ENCODE results near the gene FLYWCH2.
"Not testable (repeated sequence)": the region's sequence is repeated elsewhere in the genome, so short reads cannot be mapped to it uniquely, and the experiment has no call there.

Gene FLYWCH2

DNA sequence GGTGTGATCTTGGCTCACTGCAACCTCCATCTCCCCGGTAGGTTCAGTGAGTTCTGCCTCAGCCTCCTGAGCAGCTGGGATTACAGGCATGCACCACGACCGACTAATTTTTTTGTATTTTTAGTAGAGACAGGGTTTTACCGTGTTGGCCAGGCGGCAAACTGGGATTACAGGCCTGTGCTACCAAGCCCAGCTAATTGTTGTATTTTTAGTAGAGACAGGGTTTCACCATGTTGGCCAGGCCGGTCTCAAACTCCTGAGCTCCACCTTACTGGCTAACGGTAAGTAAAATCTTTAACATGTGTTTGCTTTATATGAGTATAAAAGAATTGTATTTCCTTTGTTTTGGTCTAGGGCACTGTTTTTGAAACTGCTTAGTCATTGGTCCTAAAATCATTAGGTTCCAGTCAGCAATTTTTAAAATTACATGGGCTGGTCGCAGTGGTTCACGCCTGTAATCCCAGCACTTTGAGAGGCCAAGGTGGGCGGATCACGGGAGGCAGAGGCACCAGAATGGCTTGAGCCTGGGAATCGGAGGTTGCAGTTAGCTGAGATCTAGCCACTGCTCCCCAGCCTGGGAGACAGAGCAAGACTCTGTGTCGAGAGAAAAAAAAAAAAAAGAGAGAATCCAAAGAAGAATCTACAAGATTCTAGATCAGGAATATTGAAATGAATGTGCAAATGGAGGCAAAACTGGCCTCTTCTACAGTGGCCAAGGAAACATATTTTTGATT lies 32.3 kb downstream of the FLYWCH2 start:
- no peak for DNase-seq

DNA sequence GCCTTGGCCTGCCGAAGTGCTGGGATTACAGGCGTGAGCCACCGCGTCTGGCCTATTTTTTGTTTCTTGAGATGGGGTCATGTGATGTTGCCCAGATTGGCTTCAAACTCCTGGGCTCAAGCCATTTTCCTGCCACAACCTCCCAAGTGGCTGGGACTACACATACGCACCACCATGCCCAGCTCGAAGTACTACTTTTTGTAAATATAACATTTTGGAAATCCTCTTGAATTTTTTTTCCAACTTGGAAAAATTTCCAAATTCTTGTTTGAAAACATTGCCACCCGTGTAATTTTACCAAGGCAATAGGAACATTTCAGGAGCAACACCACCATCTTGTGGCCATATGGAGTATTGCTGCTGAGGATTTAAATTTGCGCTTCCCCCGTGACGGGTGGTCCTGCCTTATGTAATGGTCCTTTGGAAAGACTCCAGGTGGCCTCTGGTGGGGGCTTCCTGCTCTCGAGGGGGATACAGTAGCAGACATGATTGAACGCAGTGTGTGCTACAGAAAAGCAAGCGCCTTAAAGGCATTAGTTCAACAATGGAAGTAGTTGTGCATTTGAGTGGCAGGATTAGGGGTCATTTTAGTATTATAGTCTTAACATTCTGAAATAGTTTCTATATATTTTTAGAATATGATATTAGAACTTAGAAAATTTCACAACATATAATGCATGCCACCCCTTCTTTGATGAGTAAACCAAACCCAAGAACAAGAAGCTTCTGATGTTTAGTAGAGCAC lies 36.7 kb downstream of the FLYWCH2 start:
- DNase-seq, result peak; percentile 79

DNA sequence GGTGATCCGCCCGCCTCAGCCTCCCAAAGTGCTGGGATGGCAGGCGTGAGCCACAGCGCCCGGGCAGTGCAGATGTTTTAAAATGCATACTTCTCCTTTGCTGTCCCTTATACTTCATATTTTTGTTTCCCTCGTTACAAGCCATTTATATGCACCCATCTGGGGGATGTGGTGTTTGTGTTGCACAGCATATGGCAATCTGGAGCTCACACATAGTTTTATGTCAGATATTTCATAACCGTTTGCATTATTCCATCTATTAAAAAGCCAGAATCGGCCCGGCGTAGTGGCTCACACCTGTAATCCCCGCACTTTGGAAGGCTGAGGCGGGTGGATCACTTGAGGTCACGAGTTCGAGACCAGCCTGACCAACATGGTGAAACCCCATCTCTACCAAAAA lies 40.5 kb downstream of the FLYWCH2 start:
- no peak for DNase-seq

DNA sequence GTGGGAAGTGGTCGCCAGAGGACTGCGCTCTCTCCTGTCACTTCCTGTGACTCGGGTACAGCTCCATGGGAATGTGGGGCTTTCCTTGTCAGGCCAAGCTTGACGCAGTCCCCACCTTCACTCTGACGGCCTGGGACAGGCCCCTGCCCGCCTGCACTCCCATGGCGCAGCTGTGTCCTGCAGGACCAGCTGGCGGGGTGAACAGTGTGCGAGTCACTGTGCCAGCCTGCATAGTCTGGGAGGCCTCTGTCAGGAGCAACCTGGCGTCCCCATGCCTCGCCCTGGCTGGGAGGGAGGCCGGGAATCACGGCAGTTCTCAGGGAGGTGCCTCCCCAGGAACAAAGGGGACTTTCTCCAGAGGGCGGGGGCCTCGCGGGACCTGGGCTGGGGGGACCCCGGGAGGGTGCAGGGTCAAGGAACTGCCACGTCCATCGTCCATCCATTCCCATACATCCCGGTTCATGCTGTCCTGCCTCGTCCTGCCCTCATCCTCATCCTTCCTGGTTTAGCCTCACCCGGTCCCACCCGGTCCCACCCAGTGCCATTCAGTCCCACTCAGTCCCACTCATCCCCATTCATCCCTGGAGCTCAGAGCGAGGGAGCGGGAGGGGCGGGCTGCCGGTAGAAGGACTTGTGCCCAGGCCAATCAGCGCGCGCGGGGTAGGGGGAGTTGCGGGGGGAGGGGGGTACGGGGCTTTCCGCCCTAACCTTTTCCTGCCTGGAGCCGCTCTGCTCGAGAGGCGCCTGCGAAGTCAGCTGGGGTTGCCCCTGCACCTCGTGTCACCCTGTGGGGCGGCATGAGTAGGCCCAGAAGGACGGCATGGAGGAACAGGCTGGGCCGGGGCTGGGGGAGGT lies 42.1 kb downstream of the FLYWCH2 start:
- DNase-seq, result no peak

DNA sequence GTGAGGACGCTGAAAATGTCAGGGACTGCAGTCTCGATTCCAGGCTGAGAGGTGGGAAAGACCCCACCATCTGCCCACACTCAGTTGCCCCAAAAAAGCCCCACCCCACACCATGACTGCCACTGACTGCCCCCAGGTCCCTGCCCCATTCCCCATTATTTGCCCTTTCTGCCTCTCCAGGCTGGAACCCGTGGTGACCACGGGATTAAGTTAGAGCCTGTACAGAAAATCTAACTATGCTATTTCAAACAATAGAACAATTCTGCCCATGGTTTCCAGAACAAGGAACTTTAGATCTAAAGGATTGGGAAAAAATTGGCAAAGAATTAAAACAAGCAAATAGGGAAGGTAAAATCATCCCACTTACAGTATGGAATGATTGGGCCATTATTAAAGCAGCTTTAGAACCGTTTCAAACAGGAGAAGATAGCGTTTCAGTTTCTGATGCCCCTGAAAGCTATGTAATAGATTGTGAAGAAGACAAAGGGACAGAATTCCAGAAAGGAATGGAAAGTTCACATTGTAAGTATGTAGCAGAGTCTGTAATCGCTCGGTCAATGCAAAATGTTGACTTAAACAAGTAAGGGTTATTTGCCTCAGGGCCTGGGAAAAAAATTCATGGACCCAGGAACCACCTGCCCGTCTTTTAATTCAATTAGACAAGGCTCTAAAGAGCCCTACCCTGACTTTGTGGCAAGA lies 43.1 kb downstream of the FLYWCH2 start:
- DNase-seq, result no peak

DNA sequence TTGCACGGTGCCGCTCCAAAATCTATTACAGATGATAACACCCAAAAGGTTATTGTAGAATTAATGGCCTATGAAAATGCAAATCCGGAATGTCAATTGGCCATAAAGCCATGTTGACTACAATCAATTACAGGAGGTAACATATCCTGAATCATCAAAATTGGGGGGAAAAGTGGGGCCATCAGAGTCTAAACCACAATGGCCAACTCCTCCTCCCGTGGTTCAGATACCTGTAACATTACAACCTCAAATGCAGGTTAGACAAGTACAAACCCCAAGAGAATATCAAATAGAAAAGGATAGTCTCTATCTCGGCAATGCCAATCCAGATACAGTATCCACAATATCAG lies 43.6 kb downstream of the FLYWCH2 start:
- DNase-seq, result no peak

DNA sequence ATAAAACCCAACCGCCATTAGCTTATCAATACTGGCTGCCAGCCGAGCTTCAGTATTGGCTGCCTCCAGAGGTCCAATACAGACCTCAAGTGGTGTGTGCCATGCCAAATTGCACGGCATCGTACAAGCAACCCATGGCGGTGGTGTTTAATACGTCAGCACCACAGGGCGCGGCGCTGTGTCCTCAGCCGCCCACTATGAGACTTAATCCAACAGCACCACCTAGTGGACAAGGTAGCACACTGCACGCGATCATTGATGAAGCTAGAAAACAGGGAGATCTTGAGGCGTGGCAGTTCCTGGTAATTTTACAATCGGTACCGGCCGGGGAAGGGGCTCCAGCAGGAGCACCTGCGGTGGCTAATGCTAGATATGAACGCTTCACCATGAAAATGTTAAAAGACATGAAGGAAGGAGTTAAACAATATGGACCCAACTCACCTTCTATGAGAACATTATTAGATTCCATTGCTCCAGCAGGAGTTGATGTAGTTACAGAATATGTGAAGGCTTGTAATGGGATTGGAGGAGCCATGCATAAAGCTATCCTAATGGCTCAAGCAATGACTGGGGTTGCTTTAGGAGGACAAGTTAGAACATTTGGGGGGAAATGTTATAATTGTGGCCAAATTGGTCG lies 44.1 kb downstream of the FLYWCH2 start:
- peak; percentile 95 for DNase-seq

DNA sequence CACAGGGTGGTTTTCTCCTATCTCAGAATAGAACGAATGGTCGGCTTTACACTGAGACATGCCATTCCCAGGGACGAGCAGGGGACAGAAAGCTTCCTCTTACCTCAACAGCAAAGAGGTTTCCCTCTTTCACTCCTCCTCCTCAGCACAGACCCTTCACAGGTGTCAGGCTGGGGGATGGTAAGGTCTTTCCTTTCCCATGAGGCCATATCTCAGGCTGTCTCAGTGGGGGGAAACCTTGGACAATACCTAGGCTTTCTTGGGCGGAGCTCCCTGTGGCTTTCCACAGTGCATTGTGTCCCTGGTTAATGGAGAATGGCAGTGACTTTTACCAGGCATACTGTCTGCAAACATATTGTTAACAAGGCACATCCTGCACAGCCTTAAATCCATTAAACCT lies 45.1 kb downstream of the FLYWCH2 start:
- not testable (repeated sequence) for DNase-seq

DNA sequence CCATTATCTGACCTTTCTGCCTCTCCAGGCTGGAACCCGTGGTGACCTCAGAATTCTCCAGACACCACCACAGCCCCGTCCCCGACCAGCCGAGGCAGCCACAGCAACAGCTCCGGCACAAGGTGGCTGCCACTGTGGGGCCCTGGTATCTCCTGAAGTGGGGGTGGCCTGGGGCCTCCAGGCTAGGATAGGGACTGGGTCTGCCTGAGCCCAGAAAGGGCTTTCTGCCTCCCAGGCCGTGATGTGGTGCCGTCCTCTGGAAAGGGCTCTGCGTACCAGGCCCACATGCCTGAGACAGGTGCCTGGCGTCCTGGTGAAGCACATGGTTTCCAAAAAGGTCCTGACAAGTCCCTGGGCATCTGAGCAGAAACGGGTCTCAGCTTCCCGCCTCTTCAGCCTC lies 45.8 kb downstream of the FLYWCH2 start:
- no peak for DNase-seq

DNA sequence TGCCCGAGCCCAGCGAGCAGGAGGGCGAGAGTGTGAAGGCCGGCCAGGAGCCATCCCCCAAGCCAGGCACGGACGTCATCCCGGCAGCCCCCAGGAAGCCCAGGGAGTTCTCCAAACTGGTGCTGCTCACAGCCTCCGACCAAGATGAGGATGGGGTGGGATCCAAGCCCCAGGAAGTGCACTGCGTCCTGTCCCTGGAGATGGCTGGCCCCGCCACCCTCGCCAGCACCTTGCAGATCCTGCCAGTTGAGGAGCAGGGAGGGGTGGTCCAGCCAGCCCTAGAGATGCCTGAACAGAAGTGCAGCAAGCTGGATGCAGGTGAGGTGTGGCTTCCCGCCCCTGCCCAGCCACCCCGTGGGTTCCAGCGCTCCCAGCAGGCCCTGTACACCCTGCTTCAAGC lies 46.7 kb downstream of the FLYWCH2 start:
- DNase-seq, result no peak

DNA sequence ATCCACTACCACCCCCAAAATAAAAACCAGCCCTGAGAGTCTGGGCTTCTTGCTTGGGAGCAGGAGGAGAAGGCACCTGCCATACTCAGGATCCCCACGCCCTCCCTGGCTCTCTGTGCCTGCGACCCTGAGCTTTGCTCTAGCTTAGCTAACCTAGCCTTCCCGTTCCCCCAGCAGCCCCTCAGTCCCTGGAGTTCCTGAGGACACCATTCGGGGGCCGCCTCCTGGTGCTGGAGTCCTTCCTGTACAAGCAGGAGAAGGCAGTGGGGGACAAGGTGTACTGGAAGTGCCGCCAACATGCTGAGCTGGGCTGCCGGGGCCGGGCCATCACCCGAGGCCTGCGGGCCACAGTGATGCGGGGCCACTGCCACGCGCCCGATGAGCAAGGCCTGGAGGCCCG lies 47.2 kb downstream of the FLYWCH2 start:
- DNase-seq, result no peak

DNA sequence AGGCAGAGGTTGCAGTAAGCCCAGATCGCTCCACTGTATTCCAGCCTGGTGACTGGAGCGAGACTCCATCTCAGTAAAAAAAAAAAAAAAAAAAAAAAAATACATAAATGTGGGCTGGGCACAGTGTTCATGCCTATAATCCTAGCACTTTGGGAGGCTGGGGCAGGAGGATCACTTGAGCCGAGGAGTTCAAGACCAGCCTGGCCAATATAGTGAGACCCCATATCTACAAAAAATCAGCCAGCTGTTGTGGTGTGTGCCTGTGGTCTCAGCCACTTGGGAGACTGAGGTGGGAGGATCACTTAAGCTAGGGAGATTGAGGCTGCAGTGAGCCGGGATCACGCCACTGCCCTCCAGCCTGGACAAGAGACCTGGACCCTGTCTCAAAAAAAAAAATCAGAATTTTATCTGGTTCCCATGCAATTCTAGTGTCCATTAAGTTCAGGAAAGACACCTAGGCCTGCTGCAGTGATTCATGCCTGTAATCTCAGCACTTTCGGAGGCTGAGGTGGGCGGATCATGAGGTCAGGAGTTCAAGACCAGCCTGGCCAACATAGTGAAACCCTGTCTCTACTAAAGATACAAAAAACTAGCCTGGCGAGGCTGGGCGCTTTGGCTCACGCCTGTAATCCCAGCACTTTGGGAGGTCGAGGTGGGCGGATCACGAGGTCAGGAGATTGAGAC lies 48.4 kb downstream of the FLYWCH2 start:
- not testable (repeated sequence) for DNase-seq

DNA sequence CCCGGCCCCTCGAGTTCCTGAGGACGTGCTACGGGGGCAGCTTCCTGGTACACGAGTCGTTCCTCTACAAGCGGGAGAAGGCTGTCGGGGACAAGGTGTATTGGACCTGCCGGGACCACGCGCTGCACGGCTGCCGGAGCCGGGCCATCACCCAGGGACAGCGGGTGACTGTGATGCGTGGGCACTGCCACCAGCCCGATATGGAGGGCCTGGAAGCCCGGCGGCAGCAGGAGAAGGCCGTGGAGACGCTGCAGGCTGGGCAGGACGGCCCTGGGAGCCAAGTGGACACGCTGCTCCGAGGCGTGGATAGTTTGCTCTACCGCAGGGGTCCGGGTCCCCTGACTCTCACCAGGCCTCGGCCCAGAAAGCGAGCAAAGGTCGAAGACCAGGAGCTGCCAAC lies 50.1 kb downstream of the FLYWCH2 start:
- no peak for DNase-seq

DNA sequence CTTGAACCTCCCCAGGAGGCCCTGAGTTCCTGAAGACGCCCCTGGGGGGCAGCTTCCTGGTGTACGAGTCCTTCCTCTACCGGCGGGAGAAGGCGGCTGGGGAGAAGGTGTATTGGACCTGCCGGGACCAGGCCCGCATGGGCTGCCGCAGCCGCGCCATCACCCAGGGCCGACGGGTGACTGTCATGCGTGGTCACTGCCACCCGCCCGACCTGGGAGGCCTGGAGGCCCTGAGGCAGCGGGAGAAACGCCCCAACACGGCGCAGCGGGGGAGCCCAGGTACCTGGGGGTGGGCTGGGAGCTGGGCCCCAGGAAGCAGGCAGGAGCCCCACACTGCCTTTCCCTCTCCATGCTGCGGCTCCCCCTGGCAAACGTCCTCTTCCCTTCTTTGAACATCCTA lies 50.7 kb downstream of the FLYWCH2 start:
- DNase-seq, result no peak

DNA sequence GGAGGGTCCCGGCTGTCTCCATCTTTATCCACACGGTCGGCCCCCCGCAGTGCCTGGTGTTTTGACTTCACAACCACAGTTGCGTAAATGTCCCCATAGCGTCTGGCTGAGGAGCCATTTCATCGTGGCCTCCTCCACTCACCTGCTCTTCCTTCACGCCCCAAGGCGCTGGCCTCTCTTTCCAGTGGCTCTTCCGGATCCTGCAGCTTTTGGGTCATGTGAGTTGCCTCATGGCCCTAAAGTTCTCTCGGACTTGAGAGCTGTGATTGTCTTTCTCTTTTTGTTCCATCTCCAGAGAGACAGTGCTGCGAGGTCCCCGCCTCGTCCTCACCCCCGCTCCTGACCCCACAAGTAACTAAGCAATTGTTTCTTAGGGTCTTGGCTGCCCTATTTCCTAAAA lies 51.4 kb downstream of the FLYWCH2 start:
- no peak for DNase-seq

DNA sequence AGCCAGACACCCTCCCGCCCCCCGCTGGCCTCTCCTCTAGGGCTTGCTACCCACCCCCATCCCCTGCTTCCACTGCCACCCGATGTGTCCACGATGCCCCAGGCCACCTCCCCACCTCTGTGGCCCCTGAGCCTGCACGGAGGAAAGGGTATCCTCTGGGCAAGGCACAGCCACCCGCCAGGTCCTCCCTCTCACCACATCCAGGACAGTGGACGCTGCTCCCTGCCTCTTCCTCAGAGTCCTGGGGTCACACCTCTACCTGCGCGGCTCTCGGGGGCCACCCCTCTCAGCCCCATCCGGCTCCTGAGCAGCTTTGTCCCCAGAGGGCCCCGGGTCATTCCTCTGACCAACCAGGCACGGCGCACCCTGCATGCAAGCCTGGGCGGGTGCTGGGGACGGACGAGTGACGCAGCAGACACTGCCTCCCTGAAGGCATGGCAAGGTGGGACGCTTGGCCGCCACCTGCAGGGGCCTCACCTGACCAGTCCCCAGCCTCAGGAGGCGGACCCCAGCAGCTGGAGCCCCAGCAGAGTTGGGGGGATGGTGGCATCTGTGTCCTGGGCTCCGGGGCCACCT lies 53.5 kb downstream of the FLYWCH2 start:
- DNase-seq, result no peak

DNA sequence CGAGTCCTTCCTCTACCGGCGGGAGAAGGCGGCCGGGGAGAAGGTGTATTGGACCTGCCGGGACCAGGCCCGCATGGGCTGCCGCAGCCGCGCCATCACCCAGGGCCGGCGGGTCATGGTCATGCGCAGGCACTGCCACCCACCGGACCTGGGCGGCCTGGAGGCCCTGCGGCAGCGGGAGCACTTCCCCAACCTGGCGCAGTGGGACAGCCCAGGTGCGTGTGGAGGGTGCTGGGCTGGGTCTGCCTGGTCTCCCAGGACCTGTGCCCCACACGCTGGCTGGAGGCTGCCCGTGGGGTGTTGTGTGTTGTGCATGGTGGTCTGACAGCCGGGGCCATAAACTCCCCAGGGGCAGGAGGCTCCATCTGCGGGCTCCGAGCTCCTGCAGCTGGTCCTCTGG lies 54.2 kb downstream of the FLYWCH2 start:
- DNase-seq, result no peak

DNA sequence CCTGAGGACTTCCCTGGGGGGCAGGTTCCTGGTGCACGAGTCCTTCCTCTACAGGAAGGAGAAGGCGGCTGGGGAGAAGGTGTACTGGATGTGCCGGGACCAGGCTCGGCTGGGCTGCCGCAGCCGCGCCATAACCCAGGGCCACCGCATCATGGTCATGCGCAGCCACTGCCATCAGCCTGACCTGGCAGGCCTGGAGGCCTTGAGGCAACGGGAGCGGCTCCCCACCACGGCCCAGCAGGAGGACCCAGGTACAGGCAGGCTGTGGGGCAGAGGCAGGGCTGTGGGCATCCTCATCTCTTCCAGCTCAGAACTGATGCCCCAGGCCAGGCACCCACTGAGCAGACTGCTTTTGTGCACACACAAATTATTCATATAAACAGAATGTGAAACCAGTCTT lies 55.2 kb downstream of the FLYWCH2 start:
- DNase-seq, result no peak

DNA sequence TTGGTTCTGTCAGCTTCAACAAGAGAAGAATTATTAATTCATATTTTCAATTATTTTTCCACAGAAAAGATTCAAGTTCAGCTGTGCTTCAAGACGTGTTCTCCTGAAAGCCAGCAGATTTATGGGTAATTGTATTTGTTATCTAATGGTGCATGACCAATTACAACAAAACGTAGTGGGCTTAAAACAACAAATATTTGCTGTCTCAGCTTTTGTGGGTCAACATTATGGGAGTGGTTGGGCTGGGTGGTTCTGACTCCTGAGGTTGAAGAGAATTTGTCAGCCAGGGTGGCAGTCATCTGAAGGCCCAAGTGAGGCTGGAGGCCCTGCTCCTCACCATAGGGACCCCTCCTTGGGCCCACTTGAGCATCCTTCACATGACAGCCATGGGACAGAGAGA lies 57.0 kb downstream of the FLYWCH2 start:
- no peak for DNase-seq

DNA sequence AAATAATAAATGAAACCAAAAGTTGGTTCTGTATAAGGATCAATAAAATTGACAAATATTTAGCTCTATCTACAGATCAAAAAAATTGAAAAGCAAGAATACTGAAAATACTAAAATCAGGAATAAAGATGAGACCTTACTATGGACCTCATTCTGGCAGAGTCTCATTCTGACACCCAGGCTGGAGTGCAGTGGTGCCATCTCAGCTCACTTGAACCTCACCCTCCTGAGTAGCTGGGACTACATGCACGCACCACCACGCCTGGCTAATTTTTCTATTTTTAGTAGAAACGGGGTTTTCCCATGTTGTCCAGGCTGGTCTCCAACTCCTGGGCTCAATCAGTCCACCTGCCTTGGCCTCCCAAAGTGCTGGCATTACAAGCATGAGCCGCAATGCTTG lies 59.0 kb downstream of the FLYWCH2 start:
- no peak for DNase-seq

DNA sequence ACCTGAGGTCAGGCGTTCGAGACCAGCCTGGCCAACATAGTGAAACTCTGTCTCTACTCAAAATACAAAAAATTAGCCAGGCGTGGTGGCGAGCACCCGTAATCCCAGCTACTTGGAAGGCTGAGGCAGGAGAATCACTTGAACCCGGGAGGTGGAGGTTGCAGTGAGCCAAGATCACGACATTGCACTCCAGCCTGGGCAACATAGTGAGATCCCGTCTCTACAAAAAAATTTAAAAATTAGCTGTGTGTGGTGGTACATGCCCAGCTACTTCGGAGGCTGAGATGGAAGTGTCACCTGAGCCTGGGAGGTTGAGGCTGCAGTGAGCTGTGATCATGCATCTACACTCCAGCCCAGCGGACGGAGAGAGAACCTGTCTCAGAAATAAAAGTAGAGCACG lies 60.7 kb downstream of the FLYWCH2 start:
- DNase-seq, result not testable (repeated sequence)

DNA sequence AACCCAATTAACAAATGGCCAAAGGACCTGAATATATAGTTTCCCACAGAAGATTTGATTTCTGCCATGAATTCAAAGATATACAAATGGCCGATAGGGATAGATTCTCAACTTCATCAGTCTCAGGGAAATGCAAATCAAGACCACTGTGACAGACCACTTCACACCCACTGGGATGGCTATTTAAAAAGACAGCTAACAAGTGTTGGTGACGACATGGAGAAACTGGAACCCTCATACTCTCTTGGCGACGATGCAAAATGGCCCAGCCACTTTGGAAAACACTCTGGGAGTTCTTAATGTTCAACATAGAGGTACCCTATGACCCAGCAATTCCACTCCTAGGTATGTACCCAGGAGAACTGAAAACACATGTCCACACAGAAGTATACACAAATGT lies 63.6 kb downstream of the FLYWCH2 start:
- no peak for DNase-seq

Measured in hematopoietic multipotent progenitor cell treated with erythropoietin and hydrocortisone succinate and interleukin-3 and kit ligand, for 4 days (in vitro differentiated cells).